HepG2 (cell line): ENCODE data around the gene MROH2A. TPM values are rescaled to one million over a fixed set of nuclear protein-coding genes. Genes with fewer than 3 reads are reported as not detected.

Source experiments
- ELF4 ChIP-seq: sonication (generic); formaldehyde crosslinking; IDR thresholded peaks from 2 replicates; pipeline ENCODE4 v1.5.0; 2020; ENCODE audit warnings: missing genetic modification reagents, mild to moderate bottlenecking, moderate library complexity, borderline replicate concordance
- FOXK1 ChIP-seq: sonication (generic); formaldehyde crosslinking; IDR thresholded peaks from 2 replicates; pipeline ENCODE4 v1.4.0; 2020; ENCODE audit warnings: low read depth, missing genetic modification reagents, borderline replicate concordance
- GPN1 ChIP-seq: sonication (generic); formaldehyde crosslinking; IDR thresholded peaks from 2 replicates; pipeline ENCODE4 v1.5.1; 2020; ENCODE audit warnings: missing genetic modification reagents, borderline replicate concordance
- KLF11 ChIP-seq: IDR thresholded peaks from 2 replicates; pipeline ENCODE4 v1.6.1; 2016; ENCODE audit warnings: missing compliant biosample characterization
- SMARCC2 ChIP-seq: fragments of 450-650 bp; IDR thresholded peaks from 2 replicates; pipeline ENCODE4 v1.6.1; 2017; ENCODE audit warnings: antibody characterized with exemption, mild to moderate bottlenecking
- ZNF674 ChIP-seq: sonication (generic); formaldehyde crosslinking; IDR thresholded peaks from 2 replicates; pipeline ENCODE4 v1.5.0; 2020; ENCODE audit warnings: low read depth, mild to moderate bottlenecking, missing genetic modification reagents
- polyA plus RNA-seq, 8 experiments: library from polyadenylated mRNA; depleted of rRNA in 3 of 8; stranded (reverse) in 7 of 8; unstranded in 1 of 8; fragments of >200 nt; fragmentation: Illumina TruSeq in 4 of 8; extraction: Trizol in 4 of 8; gene quantifications; 2 replicates each; pipeline versions ENCODE4 v1.2.1 to v1.2.3, GENCODE V29; 2011 to 2016; ENCODE audit warnings: low read depth in 4 of 8, missing spikeins in 1 of 8, mixed read lengths in 1 of 8; ENCODE audit not compliant: insufficient read depth in 1 of 8
- total RNA-seq, 5 experiments: library from RNA; depleted of rRNA; stranded (reverse); fragments of >200 nt; fragmentation: Illumina TruSeq; extraction: Trizol; gene quantifications; 2 replicates each; pipeline ENCODE4 v1.2.3, GENCODE V29; 2016; ENCODE audit warnings: low read depth in 1 of 5
- TF ChIP-seq, protein P1 (sequence below), 2 experiments: fragments of 450-650 bp in 1 of 2; sonication (generic) in 1 of 2; formaldehyde crosslinking in 1 of 2; IDR thresholded peaks; 2 replicates each; pipeline versions ENCODE4 v1.6.1 to v1.8.0; 2016 to 2022; ENCODE audit warnings: antibody characterized with exemption in 1 of 2, mild to moderate bottlenecking in 1 of 2, missing genetic modification reagents in 1 of 2
- TF ChIP-seq, protein P2 (sequence below): sonication (generic); formaldehyde crosslinking; IDR thresholded peaks from 2 replicates; pipeline ENCODE4 v1.4.0; 2020; ENCODE audit warnings: missing genetic modification reagents
- TF ChIP-seq, protein P3 (sequence below): sonication (generic); formaldehyde crosslinking; IDR thresholded peaks from 2 replicates; pipeline ENCODE4 v1.5.1; 2020; ENCODE audit warnings: missing genetic modification reagents, mild to moderate bottlenecking, borderline replicate concordance
- TF ChIP-seq, protein P4 (sequence below): fragments of 450-650 bp; IDR thresholded peaks from 2 replicates; pipeline ENCODE4 v1.6.1; 2017; ENCODE audit warnings: mild to moderate bottlenecking

MROH2A gene
- total and polyA plus RNA-seq, 2 of the 13 experiments (the other 11 are each of a cell fraction or from before 2014, with no cell fraction given) = 0.03 to 0.04 TPM

DNA sequence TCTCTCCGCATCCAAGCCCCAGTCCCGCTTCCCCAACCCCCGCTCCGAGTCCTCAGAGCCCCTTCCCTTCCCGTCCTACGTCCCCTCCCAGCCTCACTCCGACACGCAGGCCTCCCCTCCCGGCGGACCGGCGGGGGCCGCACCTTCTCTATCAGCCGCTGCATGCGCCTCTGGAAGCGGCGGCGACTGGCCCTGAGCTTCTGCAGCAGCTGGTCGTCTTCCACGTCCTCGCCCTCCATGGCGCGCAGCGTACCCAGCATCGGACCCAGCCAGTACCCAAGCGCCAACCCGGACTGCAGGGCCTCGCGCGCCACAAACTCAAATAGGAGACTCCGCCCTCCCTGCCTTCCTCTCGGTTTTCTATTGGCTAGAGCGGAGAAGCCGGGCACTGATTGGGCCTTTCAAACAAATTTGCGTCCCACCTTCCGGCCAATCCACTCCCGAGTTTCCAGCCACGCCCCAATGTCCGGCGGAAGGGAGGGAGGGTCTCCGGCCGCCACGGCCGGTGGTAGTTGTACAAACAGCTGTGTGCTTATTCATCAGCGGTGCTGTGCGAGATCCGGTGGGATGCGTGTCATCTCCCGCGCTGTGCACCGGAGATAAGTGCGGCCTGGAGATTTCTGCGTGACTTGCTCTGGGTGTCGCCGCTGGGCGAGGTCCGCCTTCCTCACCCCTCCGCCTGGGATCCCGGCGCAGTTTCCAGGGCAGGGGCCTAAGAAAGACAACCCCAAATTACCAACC, 76.3 kb downstream of the MROH2A start, which contains the start of gene HJURP (continued):
- TF ChIP-seq, protein P1, sequence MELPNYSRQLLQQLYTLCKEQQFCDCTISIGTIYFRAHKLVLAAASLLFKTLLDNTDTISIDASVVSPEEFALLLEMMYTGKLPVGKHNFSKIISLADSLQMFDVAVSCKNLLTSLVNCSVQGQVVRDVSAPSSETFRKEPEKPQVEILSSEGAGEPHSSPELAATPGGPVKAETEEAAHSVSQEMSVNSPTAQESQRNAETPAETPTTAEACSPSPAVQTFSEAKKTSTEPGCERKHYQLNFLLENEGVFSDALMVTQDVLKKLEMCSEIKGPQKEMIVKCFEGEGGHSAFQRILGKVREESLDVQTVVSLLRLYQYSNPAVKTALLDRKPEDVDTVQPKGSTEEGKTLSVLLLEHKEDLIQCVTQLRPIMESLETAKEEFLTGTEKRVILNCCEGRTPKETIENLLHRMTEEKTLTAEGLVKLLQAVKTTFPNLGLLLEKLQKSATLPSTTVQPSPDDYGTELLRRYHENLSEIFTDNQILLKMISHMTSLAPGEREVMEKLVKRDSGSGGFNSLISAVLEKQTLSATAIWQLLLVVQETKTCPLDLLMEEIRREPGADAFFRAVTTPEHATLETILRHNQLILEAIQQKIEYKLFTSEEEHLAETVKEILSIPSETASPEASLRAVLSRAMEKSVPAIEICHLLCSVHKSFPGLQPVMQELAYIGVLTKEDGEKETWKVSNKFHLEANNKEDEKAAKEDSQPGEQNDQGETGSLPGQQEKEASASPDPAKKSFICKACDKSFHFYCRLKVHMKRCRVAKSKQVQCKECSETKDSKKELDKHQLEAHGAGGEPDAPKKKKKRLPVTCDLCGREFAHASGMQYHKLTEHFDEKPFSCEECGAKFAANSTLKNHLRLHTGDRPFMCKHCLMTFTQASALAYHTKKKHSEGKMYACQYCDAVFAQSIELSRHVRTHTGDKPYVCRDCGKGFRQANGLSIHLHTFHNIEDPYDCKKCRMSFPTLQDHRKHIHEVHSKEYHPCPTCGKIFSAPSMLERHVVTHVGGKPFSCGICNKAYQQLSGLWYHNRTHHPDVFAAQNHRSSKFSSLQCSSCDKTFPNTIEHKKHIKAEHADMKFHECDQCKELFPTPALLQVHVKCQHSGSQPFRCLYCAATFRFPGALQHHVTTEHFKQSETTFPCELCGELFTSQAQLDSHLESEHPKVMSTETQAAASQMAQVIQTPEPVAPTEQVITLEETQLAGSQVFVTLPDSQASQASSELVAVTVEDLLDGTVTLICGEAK (IDR thresholded peaks at IDR 0.05) = no peak
- TF ChIP-seq, protein P1 (CRISPR knock-in tag; IDR thresholded peaks at IDR 0.05) = peak; percentile 52; the same call in 1 of the 2 replicates
- TF ChIP-seq KLF11 (peak; percentile 51; the same call in 1 of the 2 replicates), ZNF674 (no peak), SMARCC2 (no peak), ELF4 (CRISPR knock-in tag) (no peak), GPN1 (peak; percentile 79; the same call in 1 of the 2 replicates), FOXK1 (CRISPR knock-in tag) (peak; percentile 81)
- TF ChIP-seq, protein P2, sequence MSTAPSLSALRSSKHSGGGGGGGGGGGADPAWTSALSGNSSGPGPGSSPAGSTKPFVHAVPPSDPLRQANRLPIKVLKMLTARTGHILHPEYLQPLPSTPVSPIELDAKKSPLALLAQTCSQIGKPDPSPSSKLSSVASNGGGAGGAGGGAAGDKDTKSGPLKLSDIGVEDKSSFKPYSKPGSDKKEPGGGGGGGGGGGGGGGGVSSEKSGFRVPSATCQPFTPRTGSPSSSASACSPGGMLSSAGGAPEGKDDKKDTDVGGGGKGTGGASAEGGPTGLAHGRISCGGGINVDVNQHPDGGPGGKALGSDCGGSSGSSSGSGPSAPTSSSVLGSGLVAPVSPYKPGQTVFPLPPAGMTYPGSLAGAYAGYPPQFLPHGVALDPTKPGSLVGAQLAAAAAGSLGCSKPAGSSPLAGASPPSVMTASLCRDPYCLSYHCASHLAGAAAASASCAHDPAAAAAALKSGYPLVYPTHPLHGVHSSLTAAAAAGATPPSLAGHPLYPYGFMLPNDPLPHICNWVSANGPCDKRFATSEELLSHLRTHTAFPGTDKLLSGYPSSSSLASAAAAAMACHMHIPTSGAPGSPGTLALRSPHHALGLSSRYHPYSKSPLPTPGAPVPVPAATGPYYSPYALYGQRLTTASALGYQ (CRISPR knock-in tag) = peak; percentile 39; the same call in 1 of the 2 replicates
- TF ChIP-seq, protein P3, sequence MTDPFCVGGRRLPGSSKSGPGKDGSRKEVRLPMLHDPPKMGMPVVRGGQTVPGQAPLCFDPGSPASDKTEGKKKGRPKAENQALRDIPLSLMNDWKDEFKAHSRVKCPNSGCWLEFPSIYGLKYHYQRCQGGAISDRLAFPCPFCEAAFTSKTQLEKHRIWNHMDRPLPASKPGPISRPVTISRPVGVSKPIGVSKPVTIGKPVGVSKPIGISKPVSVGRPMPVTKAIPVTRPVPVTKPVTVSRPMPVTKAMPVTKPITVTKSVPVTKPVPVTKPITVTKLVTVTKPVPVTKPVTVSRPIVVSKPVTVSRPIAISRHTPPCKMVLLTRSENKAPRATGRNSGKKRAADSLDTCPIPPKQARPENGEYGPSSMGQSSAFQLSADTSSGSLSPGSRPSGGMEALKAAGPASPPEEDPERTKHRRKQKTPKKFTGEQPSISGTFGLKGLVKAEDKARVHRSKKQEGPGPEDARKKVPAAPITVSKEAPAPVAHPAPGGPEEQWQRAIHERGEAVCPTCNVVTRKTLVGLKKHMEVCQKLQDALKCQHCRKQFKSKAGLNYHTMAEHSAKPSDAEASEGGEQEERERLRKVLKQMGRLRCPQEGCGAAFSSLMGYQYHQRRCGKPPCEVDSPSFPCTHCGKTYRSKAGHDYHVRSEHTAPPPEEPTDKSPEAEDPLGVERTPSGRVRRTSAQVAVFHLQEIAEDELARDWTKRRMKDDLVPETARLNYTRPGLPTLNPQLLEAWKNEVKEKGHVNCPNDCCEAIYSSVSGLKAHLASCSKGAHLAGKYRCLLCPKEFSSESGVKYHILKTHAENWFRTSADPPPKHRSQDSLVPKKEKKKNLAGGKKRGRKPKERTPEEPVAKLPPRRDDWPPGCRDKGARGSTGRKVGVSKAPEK (CRISPR knock-in tag) = 0 out of 2 replicates have a peak, but pooled peaks have one; percentile 33
- TF ChIP-seq, protein P4, sequence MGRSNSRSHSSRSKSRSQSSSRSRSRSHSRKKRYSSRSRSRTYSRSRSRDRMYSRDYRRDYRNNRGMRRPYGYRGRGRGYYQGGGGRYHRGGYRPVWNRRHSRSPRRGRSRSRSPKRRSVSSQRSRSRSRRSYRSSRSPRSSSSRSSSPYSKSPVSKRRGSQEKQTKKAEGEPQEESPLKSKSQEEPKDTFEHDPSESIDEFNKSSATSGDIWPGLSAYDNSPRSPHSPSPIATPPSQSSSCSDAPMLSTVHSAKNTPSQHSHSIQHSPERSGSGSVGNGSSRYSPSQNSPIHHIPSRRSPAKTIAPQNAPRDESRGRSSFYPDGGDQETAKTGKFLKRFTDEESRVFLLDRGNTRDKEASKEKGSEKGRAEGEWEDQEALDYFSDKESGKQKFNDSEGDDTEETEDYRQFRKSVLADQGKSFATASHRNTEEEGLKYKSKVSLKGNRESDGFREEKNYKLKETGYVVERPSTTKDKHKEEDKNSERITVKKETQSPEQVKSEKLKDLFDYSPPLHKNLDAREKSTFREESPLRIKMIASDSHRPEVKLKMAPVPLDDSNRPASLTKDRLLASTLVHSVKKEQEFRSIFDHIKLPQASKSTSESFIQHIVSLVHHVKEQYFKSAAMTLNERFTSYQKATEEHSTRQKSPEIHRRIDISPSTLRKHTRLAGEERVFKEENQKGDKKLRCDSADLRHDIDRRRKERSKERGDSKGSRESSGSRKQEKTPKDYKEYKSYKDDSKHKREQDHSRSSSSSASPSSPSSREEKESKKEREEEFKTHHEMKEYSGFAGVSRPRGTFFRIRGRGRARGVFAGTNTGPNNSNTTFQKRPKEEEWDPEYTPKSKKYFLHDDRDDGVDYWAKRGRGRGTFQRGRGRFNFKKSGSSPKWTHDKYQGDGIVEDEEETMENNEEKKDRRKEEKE = no peak
